Endodermal cell (in vitro differentiated cells): ENCODE data around the gene NCK2. TPM values are rescaled to one million over a fixed set of nuclear protein-coding genes. Genes with fewer than 3 reads are reported as not detected.

Experiments
- DNase-seq: peaks from one replicate; pipeline ENCODE4 v3.0.0-alpha.2; 2017
- H3K27ac ChIP-seq: 2 replicates; pipeline ENCODE4 v1.5.1; 2013; ENCODE audit warnings: mild to moderate bottlenecking, low read depth, low read length, moderate library complexity
- H3K27me3 ChIP-seq: 2 replicates; pipeline ENCODE4 v1.6.1; 2013; ENCODE audit warnings: mild to moderate bottlenecking, low read length, moderate library complexity; ENCODE audit not compliant: insufficient read depth, control insufficient read depth, poor library complexity, severe bottlenecking
- H3K36me3 ChIP-seq: 2 replicates; pipeline ENCODE4 v1.7.0; 2013; ENCODE audit warnings: mild to moderate bottlenecking, low read length, moderate library complexity; ENCODE audit not compliant: control insufficient read depth, insufficient read depth
- H3K4me1 ChIP-seq: one replicate; pipeline ENCODE4 v1.7.0; 2013; ENCODE audit warnings: low read length; ENCODE audit not compliant: control insufficient read depth, insufficient read depth
- H3K4me3 ChIP-seq: 2 replicates; pipeline ENCODE4 v1.5.1; 2013; ENCODE audit warnings: mild to moderate bottlenecking, low read length, moderate library complexity
- H3K9ac ChIP-seq: 2 replicates; pipeline ENCODE4 v1.6.1; 2013; ENCODE audit warnings: mild to moderate bottlenecking, low read length, moderate library complexity; ENCODE audit not compliant: poor library complexity, severe bottlenecking; ENCODE audit errors: extremely low read depth
- H3K9me3 ChIP-seq: 2 replicates; pipeline ENCODE4 v1.6.1; 2013; ENCODE audit warnings: mild to moderate bottlenecking, low read length, moderate library complexity; ENCODE audit not compliant: control insufficient read depth
- H3K27ac Mint-ChIP-seq: 2 replicates; pipeline ENCODE4 v1.8.0; 2020; ENCODE audit warnings: mixed read lengths
- H3K27me3 Mint-ChIP-seq: 2 replicates; pipeline ENCODE4 v1.8.0; 2021; ENCODE audit warnings: mild to moderate bottlenecking, mixed read lengths; ENCODE audit not compliant: insufficient read depth
- H3K36me3 Mint-ChIP-seq: 2 replicates; pipeline ENCODE4 v1.8.0; 2020; ENCODE audit warnings: low read depth, mixed read lengths
- H3K4me1 Mint-ChIP-seq: 2 replicates; pipeline ENCODE4 v1.8.0; 2020; ENCODE audit warnings: mixed read lengths
- H3K4me3 Mint-ChIP-seq: 2 replicates; pipeline ENCODE4 v1.8.0; 2020; ENCODE audit warnings: mild to moderate bottlenecking, moderate library complexity, mixed read lengths
- H3K9me3 Mint-ChIP-seq: 2 replicates; pipeline ENCODE4 v1.8.0; 2020; ENCODE audit warnings: mild to moderate bottlenecking, mixed read lengths
- WGBS, 2 experiments: methylation state at CpG; one replicate each; pipeline versions ENCODE4 v1.1.5 to v1.1.7; 2013; ENCODE audit warnings: missing lambda C conversion rate in 2 of 2, mixed read lengths in 1 of 2; ENCODE audit not compliant: insufficient coverage in 1 of 2, insufficient read length in 1 of 2; 5-methylcytosine and 5-hydroxymethylcytosine counted together
- total RNA-seq, 2 donors: library from RNA; stranded (reverse); fragmentation: NEBNext Ultra II Directional in 1 of 2; extraction: Animal tissue kit (Norgen Biotek cat#: 25700) in 1 of 2; gene quantifications; 2 replicates in 1 of 2; 3 replicates in 1 of 2; pipeline ENCODE4 v1.2.1, GENCODE V29; 2021
- TF ChIP-seq, protein P1 (sequence below): fragments of 200-600 bp; sonication (generic); conservative IDR thresholded peaks from 2 replicates; pipeline ENCODE4 v1.5.0; 2021; ENCODE audit warnings: antibody characterized with exemption, mild to moderate bottlenecking

NCK2 gene
- total RNA-seq, 2 donors from 2014 or later, result 58.9 to 63.8 TPM

DNA sequence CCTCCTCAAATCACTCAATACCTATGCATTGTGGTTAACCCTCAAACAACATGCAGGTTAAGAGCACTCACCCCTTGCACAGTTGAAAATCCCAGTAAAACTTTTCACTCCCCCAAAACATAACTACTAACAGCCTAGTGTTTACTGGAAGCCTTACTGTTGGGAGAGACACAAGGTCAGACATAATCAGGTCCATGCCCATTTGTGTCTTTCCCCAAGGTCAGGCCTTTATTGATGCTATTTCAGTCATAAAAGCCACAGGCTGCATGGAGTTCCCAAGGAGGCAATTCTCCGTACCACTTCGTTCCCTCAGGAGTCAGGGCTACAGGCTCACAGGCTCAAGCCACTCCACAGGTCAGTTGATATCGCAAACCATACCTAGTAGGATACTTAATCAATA is 180.2 kb downstream of the NCK2 start:
- Mint-ChIP-seq H3K27me3 (peaks cover 1% of the 10 kb centered on the region), H3K36me3 (no peaks in the 10 kb centered on the region), H3K27ac (no peak overlapping the region), H3K9me3 (peaks cover 12% of the 10 kb centered on the region), H3K4me1 (peaks cover 3% of the 10 kb centered on the region), H3K4me3 (no peak overlapping the region)
- Histone ChIP-seq H3K4me3 (no peak overlapping the region), H3K9ac (no peak overlapping the region), H3K4me1 (no peaks in the 10 kb centered on the region), H3K9me3 (peaks cover 13% of the 10 kb centered on the region), H3K36me3 (no peaks in the 10 kb centered on the region), H3K27me3 (no peaks in the 10 kb centered on the region), H3K27ac (no peak overlapping the region)
- DNase-seq, result no peak
- TF ChIP-seq, protein P1, sequence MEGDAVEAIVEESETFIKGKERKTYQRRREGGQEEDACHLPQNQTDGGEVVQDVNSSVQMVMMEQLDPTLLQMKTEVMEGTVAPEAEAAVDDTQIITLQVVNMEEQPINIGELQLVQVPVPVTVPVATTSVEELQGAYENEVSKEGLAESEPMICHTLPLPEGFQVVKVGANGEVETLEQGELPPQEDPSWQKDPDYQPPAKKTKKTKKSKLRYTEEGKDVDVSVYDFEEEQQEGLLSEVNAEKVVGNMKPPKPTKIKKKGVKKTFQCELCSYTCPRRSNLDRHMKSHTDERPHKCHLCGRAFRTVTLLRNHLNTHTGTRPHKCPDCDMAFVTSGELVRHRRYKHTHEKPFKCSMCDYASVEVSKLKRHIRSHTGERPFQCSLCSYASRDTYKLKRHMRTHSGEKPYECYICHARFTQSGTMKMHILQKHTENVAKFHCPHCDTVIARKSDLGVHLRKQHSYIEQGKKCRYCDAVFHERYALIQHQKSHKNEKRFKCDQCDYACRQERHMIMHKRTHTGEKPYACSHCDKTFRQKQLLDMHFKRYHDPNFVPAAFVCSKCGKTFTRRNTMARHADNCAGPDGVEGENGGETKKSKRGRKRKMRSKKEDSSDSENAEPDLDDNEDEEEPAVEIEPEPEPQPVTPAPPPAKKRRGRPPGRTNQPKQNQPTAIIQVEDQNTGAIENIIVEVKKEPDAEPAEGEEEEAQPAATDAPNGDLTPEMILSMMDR, result no peak
- 90 to 100% methylated on average over 2 of the region's 3 CpGs for WGBS, 2 experiments

DNA sequence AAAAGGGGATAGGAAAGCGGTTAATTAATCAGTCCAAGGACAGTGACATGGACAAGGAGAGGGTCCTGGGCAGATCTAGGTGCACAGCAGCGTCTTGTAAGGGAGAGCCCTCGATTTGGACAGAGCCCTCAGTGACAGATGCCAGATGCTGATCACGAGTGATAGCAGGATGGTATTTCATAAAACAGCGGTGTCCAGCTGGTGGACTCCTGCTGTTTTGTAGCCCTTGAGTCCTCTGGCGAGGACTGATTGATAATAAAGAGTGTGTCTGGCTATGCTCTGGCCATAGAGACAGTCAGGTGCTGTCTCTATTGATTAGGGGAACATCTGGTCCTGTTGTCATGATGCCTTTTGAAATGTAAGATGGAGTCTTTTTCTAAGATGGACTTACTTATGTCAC is 180.7 kb downstream of the NCK2 start:
- Mint-ChIP-seq H3K27ac (no peak overlapping the region), H3K9me3 (peaks cover 12% of the 10 kb centered on the region), H3K4me1 (peaks cover 3% of the 10 kb centered on the region), H3K36me3 (no peaks in the 10 kb centered on the region), H3K27me3 (peaks cover 3% of the 10 kb centered on the region), H3K4me3 (no peak overlapping the region)
- no peak for DNase-seq
- Histone ChIP-seq H3K27me3 (no peaks in the 10 kb centered on the region), H3K9ac (no peak overlapping the region), H3K4me3 (no peak overlapping the region), H3K4me1 (no peaks in the 10 kb centered on the region), H3K27ac (no peak overlapping the region), H3K9me3 (peaks cover 13% of the 10 kb centered on the region), H3K36me3 (no peaks in the 10 kb centered on the region)
- TF ChIP-seq, protein P1, result no peak
- 93 to 94% methylated on average over 6 of the region's 6 CpGs for WGBS, 2 experiments

DNA sequence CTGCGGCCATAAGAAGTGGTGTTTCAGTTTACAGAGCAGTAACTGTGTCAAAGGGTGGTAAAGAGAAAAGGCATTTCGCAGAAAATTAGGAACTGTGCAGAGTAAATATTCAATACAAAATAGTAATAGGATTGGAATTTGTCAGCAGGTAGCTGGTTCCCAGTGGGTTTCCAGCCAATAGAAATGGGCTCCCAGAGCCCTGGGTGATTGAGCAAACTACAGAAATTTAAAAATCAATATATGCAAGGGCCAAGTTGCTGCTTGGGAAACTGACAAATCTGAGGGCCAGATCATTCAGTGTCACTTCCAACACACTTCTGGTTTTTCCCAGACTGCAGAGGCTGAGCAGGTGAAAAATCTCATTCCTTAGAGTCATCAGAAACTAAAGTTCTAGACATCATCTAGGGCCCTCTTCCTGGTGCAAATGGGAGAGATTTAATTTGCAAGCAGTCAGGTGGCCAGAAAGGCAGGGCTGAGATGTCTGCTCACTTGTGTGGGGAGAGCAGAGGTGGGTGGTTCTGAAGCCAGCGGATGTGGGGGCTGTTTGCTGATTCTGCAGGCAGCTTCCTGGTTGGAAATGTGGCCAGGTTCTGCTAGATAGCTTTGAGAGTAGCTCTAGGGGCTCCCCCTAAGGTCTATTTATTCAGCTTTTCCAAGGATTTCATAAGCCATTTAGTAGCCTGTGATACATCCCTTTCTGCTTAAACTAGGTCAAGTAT is 182.4 kb downstream of the NCK2 start:
- H3K27me3 Mint-ChIP-seq, result peaks cover 3% of the 10 kb centered on the region
- DNase-seq, result no peak
- Histone ChIP-seq H3K27ac (no peak overlapping the region), H3K27me3 (no peaks in the 10 kb centered on the region), H3K9me3 (peaks cover 3% of the 10 kb centered on the region), H3K9ac (no peak overlapping the region), H3K36me3 (no peaks in the 10 kb centered on the region), H3K4me3 (no peak overlapping the region), H3K4me1 (no peaks in the 10 kb centered on the region)
- TF ChIP-seq, protein P1, result no peak
- H3K4me1 Mint-ChIP-seq, result peaks cover 3% of the 10 kb centered on the region
- no peaks in the 10 kb centered on the region for H3K36me3 Mint-ChIP-seq
- 94 to 100% methylated on average over 1 to 3 of the region's 3 CpGs for WGBS, 2 experiments
- H3K4me3 Mint-ChIP-seq, result no peak overlapping the region
- H3K9me3 Mint-ChIP-seq, result peaks cover 1% of the 10 kb centered on the region
- no peak overlapping the region for H3K27ac Mint-ChIP-seq
